Endothelial cell (in vitro differentiated cells): Measurements from ENCODE around the gene NKRF. TPM values are rescaled to one million over a fixed set of nuclear protein-coding genes. Genes with fewer than 3 reads are reported as not detected.

Experiments
- DNase-seq: peaks from one replicate; pipeline ENCODE4 v3.0.0; 2021; ENCODE audit warnings: low spot score
- H3K27ac Mint-ChIP-seq: one replicate; pipeline ENCODE4 v1.8.0; 2021; ENCODE audit warnings: mixed read lengths, inconsistent platforms; ENCODE audit not compliant: unreplicated experiment
- H3K27me3 Mint-ChIP-seq: one replicate; pipeline ENCODE4 v1.8.0; 2021; ENCODE audit warnings: mild to moderate bottlenecking, moderate library complexity, mixed read lengths, inconsistent platforms; ENCODE audit not compliant: unreplicated experiment
- H3K36me3 Mint-ChIP-seq: one replicate; pipeline ENCODE4 v1.8.0; 2021; ENCODE audit warnings: mild to moderate bottlenecking, low read depth, mixed read lengths, inconsistent platforms; ENCODE audit not compliant: unreplicated experiment
- H3K4me1 Mint-ChIP-seq: one replicate; pipeline ENCODE4 v1.8.0; 2021; ENCODE audit warnings: mild to moderate bottlenecking, mixed read lengths, inconsistent platforms; ENCODE audit not compliant: unreplicated experiment
- H3K4me3 Mint-ChIP-seq: one replicate; pipeline ENCODE4 v1.8.0; 2021; ENCODE audit warnings: mild to moderate bottlenecking, mixed read lengths, inconsistent platforms; ENCODE audit not compliant: unreplicated experiment
- H3K9me3 Mint-ChIP-seq: one replicate; pipeline ENCODE4 v1.8.0; 2021; ENCODE audit warnings: mixed read lengths, inconsistent platforms; ENCODE audit not compliant: unreplicated experiment
- total RNA-seq: library from RNA; stranded (reverse); fragmentation: NEBNext Ultra II Directional; extraction: Animal tissue kit (Norgen Biotek cat#: 25700); gene quantifications from one replicate; pipeline ENCODE4 v1.2.1, GENCODE V29; 2021; ENCODE audit not compliant: unreplicated experiment
- TF ChIP-seq, protein P1 (sequence below): fragments of 200-600 bp; sonication (generic); IDR thresholded peaks from one replicate; pipeline ENCODE4 v1.5.0; 2021; ENCODE audit warnings: antibody characterized with exemption; ENCODE audit not compliant: unreplicated experiment

NKRF gene
- total RNA-seq, 1 donor from 2014 or later = 8.4 TPM

GRCh38 chrX:119647552-119648420, 41.6 kb upstream of the NKRF start:
- H3K36me3 Mint-ChIP-seq = no peaks in the 10 kb centered on the region
- no peak overlapping the region for H3K4me3 Mint-ChIP-seq
- TF ChIP-seq, protein P1, sequence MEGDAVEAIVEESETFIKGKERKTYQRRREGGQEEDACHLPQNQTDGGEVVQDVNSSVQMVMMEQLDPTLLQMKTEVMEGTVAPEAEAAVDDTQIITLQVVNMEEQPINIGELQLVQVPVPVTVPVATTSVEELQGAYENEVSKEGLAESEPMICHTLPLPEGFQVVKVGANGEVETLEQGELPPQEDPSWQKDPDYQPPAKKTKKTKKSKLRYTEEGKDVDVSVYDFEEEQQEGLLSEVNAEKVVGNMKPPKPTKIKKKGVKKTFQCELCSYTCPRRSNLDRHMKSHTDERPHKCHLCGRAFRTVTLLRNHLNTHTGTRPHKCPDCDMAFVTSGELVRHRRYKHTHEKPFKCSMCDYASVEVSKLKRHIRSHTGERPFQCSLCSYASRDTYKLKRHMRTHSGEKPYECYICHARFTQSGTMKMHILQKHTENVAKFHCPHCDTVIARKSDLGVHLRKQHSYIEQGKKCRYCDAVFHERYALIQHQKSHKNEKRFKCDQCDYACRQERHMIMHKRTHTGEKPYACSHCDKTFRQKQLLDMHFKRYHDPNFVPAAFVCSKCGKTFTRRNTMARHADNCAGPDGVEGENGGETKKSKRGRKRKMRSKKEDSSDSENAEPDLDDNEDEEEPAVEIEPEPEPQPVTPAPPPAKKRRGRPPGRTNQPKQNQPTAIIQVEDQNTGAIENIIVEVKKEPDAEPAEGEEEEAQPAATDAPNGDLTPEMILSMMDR = no peak
- peaks cover 2% of the 10 kb centered on the region for H3K27me3 Mint-ChIP-seq
- no peaks in the 10 kb centered on the region for H3K9me3 Mint-ChIP-seq
- no peaks in the 10 kb centered on the region for H3K4me1 Mint-ChIP-seq
- H3K27ac Mint-ChIP-seq = no peak overlapping the region
- no peak for DNase-seq

DNA sequence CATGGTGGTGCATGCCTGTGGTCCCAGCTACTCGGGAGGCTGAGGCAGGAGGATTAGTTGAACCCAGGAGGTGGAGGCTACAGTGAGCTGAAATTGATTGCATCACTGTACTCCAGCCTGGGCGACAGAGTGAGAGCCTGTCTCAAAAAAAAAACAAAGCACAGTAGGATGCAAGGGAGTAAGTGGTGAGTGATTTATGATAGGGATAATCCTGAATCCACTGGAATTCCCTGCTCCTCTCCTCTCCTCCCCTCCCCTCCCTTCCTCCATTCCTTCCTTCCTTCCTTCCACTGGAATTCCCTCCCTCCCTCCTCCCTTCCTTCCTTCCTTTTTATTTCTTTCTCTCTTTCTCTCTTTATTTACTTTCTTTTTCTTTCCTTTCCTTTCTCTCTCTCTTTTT, 40.9 kb upstream of the NKRF start:
- Mint-ChIP-seq H3K9me3 (no peaks in the 10 kb centered on the region), H3K4me1 (no peaks in the 10 kb centered on the region), H3K27me3 (peaks cover 2% of the 10 kb centered on the region), H3K36me3 (no peaks in the 10 kb centered on the region), H3K27ac (no peak overlapping the region), H3K4me3 (no peak overlapping the region)
- TF ChIP-seq, protein P1 = no peak
- DNase-seq = no peak

- TF ChIP-seq, protein P1 = no peak
- H3K36me3 Mint-ChIP-seq = no peaks in the 10 kb centered on the region
- no peak for DNase-seq
- no peak overlapping the region for H3K4me3 Mint-ChIP-seq
- no peaks in the 10 kb centered on the region for H3K4me1 Mint-ChIP-seq
- peaks cover 3% of the 10 kb centered on the region for H3K27me3 Mint-ChIP-seq
- H3K9me3 Mint-ChIP-seq = no peaks in the 10 kb centered on the region
- no peak overlapping the region for H3K27ac Mint-ChIP-seq
Observed at GRCh38 chrX:119646515-119646914, 40.3 kb upstream of the NKRF start.

DNA sequence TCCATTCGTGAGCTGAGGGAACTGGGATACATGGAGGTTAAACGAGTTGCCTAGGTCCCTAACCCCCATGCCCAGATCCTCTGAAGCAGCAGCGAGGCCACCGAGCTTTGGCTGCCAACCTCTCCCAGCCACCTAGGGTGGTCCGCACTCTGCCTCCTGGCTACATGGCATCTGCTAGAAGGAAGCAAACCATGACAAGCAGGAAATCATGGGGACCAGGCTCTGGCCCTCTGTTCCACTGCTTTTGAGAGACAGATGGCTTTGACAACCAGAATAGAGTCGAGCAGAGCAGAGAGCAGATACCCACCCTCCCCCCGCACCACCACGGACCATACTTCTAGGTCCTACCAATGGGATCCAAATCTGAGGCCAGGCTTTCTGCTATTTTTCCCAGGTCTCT, 37.5 kb upstream of the NKRF start:
- H3K36me3 Mint-ChIP-seq = peaks cover 5% of the 10 kb centered on the region
- TF ChIP-seq, protein P1 = no peak
- no peak overlapping the region for H3K27ac Mint-ChIP-seq

GRCh38 chrX:119640731-119641170, 34.5 kb upstream of the NKRF start:
- no peak overlapping the region for H3K4me3 Mint-ChIP-seq
- no peak for DNase-seq
- peaks cover 15% of the 10 kb centered on the region for H3K36me3 Mint-ChIP-seq
- no peaks in the 10 kb centered on the region for H3K4me1 Mint-ChIP-seq
- TF ChIP-seq, protein P1 = no peak
- no peak overlapping the region for H3K27ac Mint-ChIP-seq
- H3K9me3 Mint-ChIP-seq = no peaks in the 10 kb centered on the region
- H3K27me3 Mint-ChIP-seq = peaks cover 6% of the 10 kb centered on the region

More for the DNA sequence above, 37.5 kb upstream of the NKRF start:
- no peaks in the 10 kb centered on the region for H3K9me3 Mint-ChIP-seq
- H3K4me1 Mint-ChIP-seq = no peaks in the 10 kb centered on the region
- H3K27me3 Mint-ChIP-seq = peaks cover 6% of the 10 kb centered on the region
- DNase-seq = no peak
- H3K4me3 Mint-ChIP-seq = no peak overlapping the region
